HepG2 (cell line): ENCODE measurements around the gene SMURF1. TPM values are rescaled to one million over a fixed set of nuclear protein-coding genes. Genes with fewer than 3 reads are reported as not detected.

Experiments used
- ATAC-seq: fragments of 200-7000 bp; cut with Tn5 transposase; 3 replicates; pipeline ENCODE4 v1.9.1; 2020; ENCODE audit warnings: mild to moderate bottlenecking, moderate library complexity
- BruUV-seq: library from RNA; stranded (reverse); fragments of 400-500 nt; replicated peaks from 2 replicates; lab custom pipeline; 2021; lab: Mats Ljungman, UMichigan
- CTCF ChIA-PET: fragments of 300-600 bp; formaldehyde crosslinking; extraction: SDS; loops from one replicate; lab custom pipeline; 2021; ENCODE audit warnings: low total read pairs, inconsistent platforms, low intra/inter-chr PET ratio; lab: Yijun Ruan, JAX
- POLR2A ChIA-PET: fragments of 350-600 bp; sonication (Branson Sonifier 250); formaldehyde crosslinking; loops from one replicate; lab custom pipeline; 2020; ENCODE audit warnings: antibody characterized with exemption, inconsistent platforms; lab: Yijun Ruan, JAX
- DNase-seq: peaks from one replicate; pipeline ENCODE4 v3.0.0-alpha.2; 2015; ENCODE audit warnings: low spot score
- FAIRE-seq: peaks from 3 replicates; lab custom pipeline; 2011; peaks lifted over from hg19 to GRCh38; lab: Jason Lieb, UNC
- H2AFZ ChIP-seq: one replicate; pipeline ENCODE4 v1.6.1; 2011; ENCODE audit warnings: low read length, inconsistent platforms
- H3K27ac ChIP-seq: fragments of 300-600 bp; 3 replicates; pipeline ENCODE4 v1.8.0; 2011; ENCODE audit warnings: mixed run types, mild to moderate bottlenecking, mixed read lengths, low read length, inconsistent platforms; ENCODE audit not compliant: insufficient read depth; ENCODE audit errors: extremely low read length
- H3K27me3 ChIP-seq, 2 experiments: fragments of 200-600 bp in 1 of 2; 2 replicates in 1 of 2; 3 replicates in 1 of 2; pipeline versions ENCODE4 v1.6.0 to v1.8.0; 2011; ENCODE audit warnings: low read length in 2 of 2, mild to moderate bottlenecking in 2 of 2, moderate library complexity in 2 of 2, inconsistent platforms in 1 of 2; ENCODE audit not compliant: insufficient read depth in 2 of 2, control insufficient read depth in 1 of 2
- H3K36me3 ChIP-seq, 2 experiments: fragments of 200-600 bp in 1 of 2; replicated peaks in 1 of 2; 2 replicates in 1 of 2; 3 replicates in 1 of 2; pipeline versions ENCODE4 v1.5.1 to v1.8.0; 2011; ENCODE audit warnings: low read length in 2 of 2, inconsistent platforms in 1 of 2; ENCODE audit not compliant: insufficient read depth in 2 of 2, control insufficient read depth in 1 of 2
- H3K4me1 ChIP-seq: 2 replicates; pipeline ENCODE4 v1.5.1; 2012; ENCODE audit warnings: low read length, inconsistent platforms; ENCODE audit not compliant: insufficient read depth
- H3K4me2 ChIP-seq: 2 replicates; pipeline ENCODE4 v1.6.0; 2011; ENCODE audit warnings: low read depth, low read length, inconsistent platforms
- H3K4me3 ChIP-seq, 3 experiments: fragments of 200-600 bp in 1 of 3; sonication (generic), shearing (Covaris generic) in 1 of 3; replicated peaks in 1 of 3; 2 replicates each; pipeline ENCODE4 v1.5.1; 2011 to 2016; ENCODE audit warnings: low read length in 3 of 3, inconsistent platforms in 2 of 3, low read depth in 2 of 3, mild to moderate bottlenecking in 2 of 3, control low read depth in 1 of 3, mixed read lengths in 1 of 3; ENCODE audit not compliant: insufficient read depth in 1 of 3
- H3K79me2 ChIP-seq: one replicate; pipeline ENCODE4 v1.6.1; 2011; ENCODE audit warnings: low read length, inconsistent platforms; ENCODE audit not compliant: insufficient read depth
- H3K9ac ChIP-seq: 2 replicates; pipeline ENCODE4 v1.6.0; 2011; ENCODE audit warnings: mild to moderate bottlenecking, low read depth, low read length, inconsistent platforms; ENCODE audit not compliant: insufficient read depth
- H3K9me3 ChIP-seq: 2 replicates; pipeline ENCODE4 v1.5.1; 2012; ENCODE audit warnings: mild to moderate bottlenecking, low read length
- H4K20me1 ChIP-seq: 2 replicates; pipeline ENCODE4 v1.6.0; 2011; ENCODE audit warnings: inconsistent platforms, mild to moderate bottlenecking, low read length, moderate library complexity; ENCODE audit not compliant: insufficient read depth
- DNMT1 ChIP-seq: sonication (generic); formaldehyde crosslinking; IDR thresholded peaks from 2 replicates; pipeline ENCODE4 v1.5.1; 2020; ENCODE audit warnings: mild to moderate bottlenecking, missing genetic modification reagents
- ELF4 ChIP-seq: sonication (generic); formaldehyde crosslinking; IDR thresholded peaks from 2 replicates; pipeline ENCODE4 v1.5.0; 2020; ENCODE audit warnings: missing genetic modification reagents, mild to moderate bottlenecking, moderate library complexity, borderline replicate concordance
- ISX ChIP-seq: sonication (generic); formaldehyde crosslinking; conservative IDR thresholded peaks from 2 replicates; pipeline ENCODE4 v1.5.0; 2020; ENCODE audit warnings: missing genetic modification reagents
- KLF9 ChIP-seq: IDR thresholded peaks from 2 replicates; pipeline ENCODE4 v1.6.1; 2016; ENCODE audit warnings: low read depth
- RCOR2 ChIP-seq: IDR thresholded peaks from 2 replicates; pipeline ENCODE4 v1.6.1; 2016; ENCODE audit warnings: missing biosample characterization, missing genetic modification reagents
- REL ChIP-seq: sonication (generic); formaldehyde crosslinking; conservative IDR thresholded peaks from 2 replicates; pipeline ENCODE4 v1.8.0; 2022; ENCODE audit warnings: mild to moderate bottlenecking, missing genetic modification reagents, moderate library complexity
- SNAI1 ChIP-seq: sonication (generic); formaldehyde crosslinking; IDR thresholded peaks from 2 replicates; pipeline ENCODE4 v1.5.0; 2020; ENCODE audit warnings: mild to moderate bottlenecking, missing genetic modification reagents, borderline replicate concordance
- TCF12 ChIP-seq, 2 experiments: fragments of 450-650 bp in 1 of 2; sonication (generic) in 1 of 2; formaldehyde crosslinking in 1 of 2; IDR thresholded peaks; 2 replicates each; pipeline versions ENCODE4 v1.6.1 to v1.8.0; 2017 to 2022; ENCODE audit warnings: antibody characterized with exemption in 1 of 2, mild to moderate bottlenecking in 1 of 2, missing genetic modification reagents in 1 of 2, moderate library complexity in 1 of 2
- ZBTB20 ChIP-seq: sonication (generic); formaldehyde crosslinking; IDR thresholded peaks from 2 replicates; pipeline ENCODE4 v1.8.1; 2023; ENCODE audit warnings: missing genetic modification reagents, low read depth, mild to moderate bottlenecking, borderline replicate concordance
- ZBTB7B ChIP-seq: sonication (generic); formaldehyde crosslinking; IDR thresholded peaks from 2 replicates; pipeline ENCODE4 v1.4.0; 2020; ENCODE audit warnings: missing genetic modification reagents
- ZNF292 ChIP-seq: sonication (generic); formaldehyde crosslinking; IDR thresholded peaks from 2 replicates; pipeline ENCODE4 v1.8.1; 2022; ENCODE audit warnings: mild to moderate bottlenecking, low read depth, missing genetic modification reagents, borderline replicate concordance
- ZNF703 ChIP-seq: sonication (generic); formaldehyde crosslinking; IDR thresholded peaks from 2 replicates; pipeline ENCODE4 v1.5.1; 2020; ENCODE audit warnings: missing genetic modification reagents, mild to moderate bottlenecking, moderate library complexity, borderline replicate concordance
- ZNF777 ChIP-seq: sonication (generic); formaldehyde crosslinking; IDR thresholded peaks from 2 replicates; pipeline ENCODE4 v1.4.0; 2020; ENCODE audit warnings: missing genetic modification reagents
- ZSCAN22 ChIP-seq: sonication (generic); formaldehyde crosslinking; IDR thresholded peaks from 2 replicates; pipeline ENCODE4 v1.4.0; 2020; ENCODE audit warnings: mild to moderate bottlenecking, missing genetic modification reagents
- WGBS: methylation state at CpG from one replicate; pipeline ENCODE4 v1.1.6; 2017; ENCODE audit warnings: low lambda C conversion rate; 5-methylcytosine and 5-hydroxymethylcytosine counted together
- in situ Hi-C: cut with HindIII; loops from 2 replicates; pipeline ENCODE4 v1.10.0; 2017; ENCODE audit warnings: low pct_unique_long_range_greater_than_20kb; ENCODE audit not compliant: extremely low pct_ligation_motif_present
- intact Hi-C: fragments of 100-400 bp; cut with micrococcal nuclease; formaldehyde crosslinking; loops from one replicate; pipeline ENCODE4 v1.10.0; 2022; ENCODE audit not compliant: unreplicated experiment
- polyA plus RNA-seq, 8 experiments: library from polyadenylated mRNA; depleted of rRNA in 3 of 8; stranded (reverse) in 7 of 8; unstranded in 1 of 8; fragments of >200 nt; fragmentation: Illumina TruSeq in 4 of 8; extraction: Trizol in 4 of 8; gene quantifications; 2 replicates each; pipeline versions ENCODE4 v1.2.1 to v1.2.3, GENCODE V29; 2011 to 2016; ENCODE audit warnings: low read depth in 4 of 8, missing spikeins in 1 of 8, mixed read lengths in 1 of 8; ENCODE audit not compliant: insufficient read depth in 1 of 8
- total RNA-seq, 5 experiments: library from RNA; depleted of rRNA; stranded (reverse); fragments of >200 nt; fragmentation: Illumina TruSeq; extraction: Trizol; gene quantifications; 2 replicates each; pipeline ENCODE4 v1.2.3, GENCODE V29; 2016; ENCODE audit warnings: low read depth in 1 of 5
- TF ChIP-seq, protein P1 (sequence below): sonication (generic); formaldehyde crosslinking; IDR thresholded peaks from 2 replicates; pipeline ENCODE4 v1.4.0; 2020; ENCODE audit warnings: missing genetic modification reagents; ENCODE audit errors: not compliant biosample characterization
- TF ChIP-seq, protein P2 (sequence below): sonication (generic); formaldehyde crosslinking; IDR thresholded peaks from 2 replicates; pipeline ENCODE4 v1.5.0; 2020; ENCODE audit warnings: missing genetic modification reagents, mild to moderate bottlenecking, borderline replicate concordance

SMURF1 gene
- total and polyA plus RNA-seq, 2 of the 13 experiments (the other 11 are each of a cell fraction or from before 2014, with no cell fraction given): 8.3 to 11.1 TPM

DNA sequence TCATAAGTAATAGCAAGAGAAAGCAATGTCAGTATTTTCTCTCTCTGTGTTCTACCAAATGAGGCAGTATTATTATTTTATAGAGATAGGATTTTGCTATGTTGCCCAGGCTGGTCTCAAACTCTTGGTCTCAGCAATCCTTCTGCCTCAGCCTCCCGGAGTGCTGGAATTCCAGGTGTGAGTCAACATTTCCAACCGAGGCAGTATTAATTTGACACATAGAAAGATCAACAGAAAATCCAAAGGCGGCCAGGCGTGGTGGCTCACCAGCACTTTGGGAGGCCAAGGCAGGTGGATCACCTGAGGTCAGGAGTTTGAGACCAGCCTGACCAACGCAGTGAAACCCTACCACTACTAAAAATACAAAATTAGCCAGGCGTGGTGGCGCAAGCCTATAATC is 71.8 kb downstream of the SMURF1 start:
- intact Hi-C loops (no loop called here), in situ Hi-C loops (no loop called here)
- ChIA-PET POLR2A (no interaction called here), CTCF (no interaction called here)
- Histone ChIP-seq H3K27ac (no peak overlapping the region), H3K4me3 (no peak overlapping the region), H2AFZ (no peak overlapping the region), H3K27me3 (no peaks in the 10 kb centered on the region), H3K79me2 (peaks cover 14% of the 10 kb centered on the region), H3K9me3 (no peaks in the 10 kb centered on the region), H3K36me3 (no peaks in the 10 kb centered on the region), H3K4me2 (no peak overlapping the region), H4K20me1 (no peaks in the 10 kb centered on the region), H3K9ac (no peak overlapping the region)
- DNase-seq: no peak
- no peak for ATAC-seq
- BruUV-seq: no TSS peak
- WGBS: 87% methylated on average over 7 of the region's 7 CpGs
- no peak for TF ChIP-seq ZBTB7B (CRISPR knock-in tag)
- TF ChIP-seq TCF12 (IDR thresholded peaks at IDR 0.05): no peak
- no peak for TF ChIP-seq TCF12 (CRISPR knock-in tag; IDR thresholded peaks at IDR 0.05)
- TF ChIP-seq, protein P1, sequence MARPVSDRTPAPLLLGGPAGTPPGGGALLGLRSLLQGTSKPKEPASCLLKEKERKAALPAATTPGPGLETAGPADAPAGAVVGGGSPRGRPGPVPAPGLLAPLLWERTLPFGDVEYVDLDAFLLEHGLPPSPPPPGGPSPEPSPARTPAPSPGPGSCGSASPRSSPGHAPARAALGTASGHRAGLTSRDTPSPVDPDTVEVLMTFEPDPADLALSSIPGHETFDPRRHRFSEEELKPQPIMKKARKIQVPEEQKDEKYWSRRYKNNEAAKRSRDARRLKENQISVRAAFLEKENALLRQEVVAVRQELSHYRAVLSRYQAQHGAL (CRISPR knock-in tag): no peak
- TF ChIP-seq RCOR2 (CRISPR knock-in tag): no peak
- TF ChIP-seq, all 625 proteins: peak for 0
- no peak for FAIRE-seq
- H3K4me1 ChIP-seq: no peaks in the 10 kb centered on the region

DNA sequence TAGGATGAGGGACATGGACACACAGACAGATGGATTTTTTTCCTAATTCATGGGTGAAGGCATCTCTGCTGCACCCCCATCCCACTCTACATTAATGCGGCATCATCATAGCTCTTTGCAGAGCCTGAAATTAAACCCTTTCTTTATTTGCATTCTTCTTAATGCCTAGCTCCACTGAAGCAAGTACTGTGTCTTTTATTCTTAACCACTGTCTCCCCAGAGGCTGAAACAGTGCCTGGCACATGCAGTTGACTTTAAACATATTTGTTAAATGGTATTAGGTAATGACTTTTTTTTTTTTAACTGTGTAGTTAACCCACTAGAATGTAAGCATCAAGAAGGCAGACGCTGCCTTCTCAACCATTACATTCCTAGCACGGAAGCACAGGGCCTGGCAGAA is 73.5 kb downstream of the SMURF1 start:
- ChIA-PET CTCF (no interaction called here), POLR2A (no interaction called here)
- H3K9me3 ChIP-seq: no peaks in the 10 kb centered on the region
- ATAC-seq: no peak
- peaks cover 12% of the 10 kb centered on the region for H3K79me2 ChIP-seq
- in situ Hi-C loops: no loop called here
- no peak overlapping the region for H3K27ac ChIP-seq
- intact Hi-C loops: no loop called here
- H3K9ac ChIP-seq: no peak overlapping the region
- no peak for DNase-seq
- no peak for FAIRE-seq
- H3K36me3 ChIP-seq: no peaks in the 10 kb centered on the region
- BruUV-seq: no TSS peak
- H4K20me1 ChIP-seq: no peaks in the 10 kb centered on the region
- H3K4me2 ChIP-seq: no peak overlapping the region
- H3K4me1 ChIP-seq: no peaks in the 10 kb centered on the region
- no peak overlapping the region for H3K4me3 ChIP-seq
- no peaks in the 10 kb centered on the region for H3K27me3 ChIP-seq
- WGBS: 96% methylated on average over 3 of the region's 3 CpGs
- H2AFZ ChIP-seq: no peak overlapping the region
- TF ChIP-seq ZSCAN22 (CRISPR knock-in tag) (no peak), ZNF777 (CRISPR knock-in tag) (no peak), ISX (CRISPR knock-in tag) (no peak), DNMT1 (CRISPR knock-in tag) (no peak), ZBTB20 (CRISPR knock-in tag) (no peak), REL (no peak), ZNF292 (CRISPR knock-in tag) (no peak), KLF9 (no peak), SNAI1 (CRISPR knock-in tag) (no peak), ELF4 (CRISPR knock-in tag) (no peak), ZNF703 (no peak)
- TF ChIP-seq, protein P2, sequence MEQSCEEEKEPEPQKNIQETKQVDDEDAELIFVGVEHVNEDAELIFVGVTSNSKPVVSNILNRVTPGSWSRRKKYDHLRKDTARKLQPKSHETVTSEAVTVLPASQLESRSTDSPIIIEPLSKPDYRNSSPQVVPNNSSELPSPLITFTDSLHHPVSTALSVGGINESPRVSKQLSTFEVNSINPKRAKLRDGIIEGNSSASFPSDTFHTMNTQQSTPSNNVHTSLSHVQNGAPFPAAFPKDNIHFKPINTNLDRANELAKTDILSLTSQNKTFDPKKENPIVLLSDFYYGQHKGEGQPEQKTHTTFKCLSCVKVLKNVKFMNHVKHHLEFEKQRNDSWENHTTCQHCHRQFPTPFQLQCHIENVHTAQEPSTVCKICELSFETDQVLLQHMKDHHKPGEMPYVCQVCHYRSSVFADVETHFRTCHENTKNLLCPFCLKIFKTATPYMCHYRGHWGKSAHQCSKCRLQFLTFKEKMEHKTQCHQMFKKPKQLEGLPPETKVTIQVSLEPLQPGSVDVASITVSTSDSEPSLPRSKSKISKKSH (CRISPR knock-in tag): no peak
